Measurements from ENCODE around the gene HOXB2.

DNA sequence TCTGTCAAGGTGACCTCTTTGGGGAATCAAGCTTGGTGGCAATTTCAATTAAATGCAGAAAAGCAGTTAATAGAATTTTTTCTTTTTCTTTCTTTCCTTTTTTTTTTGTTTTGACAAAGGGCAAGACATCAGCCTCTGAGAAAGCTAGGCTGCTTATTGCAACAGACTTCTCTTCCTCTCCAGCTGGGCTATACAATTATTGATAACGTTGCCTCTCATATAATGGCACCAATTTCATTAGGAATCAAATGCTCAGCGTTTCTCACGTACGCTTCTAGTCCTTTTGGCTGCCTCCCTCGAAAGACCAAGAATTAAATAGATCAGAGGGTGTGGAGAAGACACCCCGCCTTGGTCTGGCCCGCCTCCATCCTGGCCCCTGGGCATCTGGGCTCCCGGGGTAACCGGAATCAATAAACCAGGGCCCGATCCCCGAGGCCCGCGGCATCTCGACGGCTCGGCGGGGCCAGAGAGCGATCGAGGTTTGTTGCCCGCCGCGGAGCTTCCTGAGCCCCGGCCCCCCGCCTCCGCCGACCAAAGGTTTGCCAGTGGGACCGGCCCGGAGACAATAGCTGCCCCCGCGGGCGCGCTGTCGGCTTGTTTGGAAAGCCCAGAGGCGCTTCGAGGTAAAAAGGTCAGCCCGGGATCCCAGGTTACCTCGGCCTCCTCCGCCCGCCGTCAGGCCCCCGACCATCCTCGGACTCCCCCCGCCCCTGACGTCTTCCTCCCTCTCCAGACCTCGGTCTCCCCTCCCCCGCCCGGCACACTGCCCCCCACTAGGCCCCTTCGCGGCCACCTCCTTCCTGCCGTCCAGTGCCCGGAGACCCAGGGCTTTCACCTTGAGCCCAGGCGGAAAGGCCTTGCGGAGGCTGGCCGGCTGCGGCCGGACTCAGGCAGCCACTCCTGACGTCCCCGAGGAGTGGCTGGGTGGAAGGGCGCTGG, 18.0 kb downstream of the HOXB2 start:
- TF ChIP-seq, protein P1, sequence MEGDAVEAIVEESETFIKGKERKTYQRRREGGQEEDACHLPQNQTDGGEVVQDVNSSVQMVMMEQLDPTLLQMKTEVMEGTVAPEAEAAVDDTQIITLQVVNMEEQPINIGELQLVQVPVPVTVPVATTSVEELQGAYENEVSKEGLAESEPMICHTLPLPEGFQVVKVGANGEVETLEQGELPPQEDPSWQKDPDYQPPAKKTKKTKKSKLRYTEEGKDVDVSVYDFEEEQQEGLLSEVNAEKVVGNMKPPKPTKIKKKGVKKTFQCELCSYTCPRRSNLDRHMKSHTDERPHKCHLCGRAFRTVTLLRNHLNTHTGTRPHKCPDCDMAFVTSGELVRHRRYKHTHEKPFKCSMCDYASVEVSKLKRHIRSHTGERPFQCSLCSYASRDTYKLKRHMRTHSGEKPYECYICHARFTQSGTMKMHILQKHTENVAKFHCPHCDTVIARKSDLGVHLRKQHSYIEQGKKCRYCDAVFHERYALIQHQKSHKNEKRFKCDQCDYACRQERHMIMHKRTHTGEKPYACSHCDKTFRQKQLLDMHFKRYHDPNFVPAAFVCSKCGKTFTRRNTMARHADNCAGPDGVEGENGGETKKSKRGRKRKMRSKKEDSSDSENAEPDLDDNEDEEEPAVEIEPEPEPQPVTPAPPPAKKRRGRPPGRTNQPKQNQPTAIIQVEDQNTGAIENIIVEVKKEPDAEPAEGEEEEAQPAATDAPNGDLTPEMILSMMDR (conservative IDR thresholded peaks at IDR 0.05; ENCODE audit: low read length) = no peak
- TF ChIP-seq EZH2phosphoT487 (IDR thresholded peaks at IDR 0.05; ENCODE audit: borderline replicate concordance, low read depth, low read length) = no peak
